GM21381 (cell line): ENCODE results near the gene GPX4.

Source experiments
- ATAC-seq: cut with Tn5 transposase; IDR thresholded peaks from one replicate; pipeline ENCODE4 v1.9.1; 2021; ENCODE audit warnings: mild to moderate bottlenecking, moderate library complexity; ENCODE audit not compliant: unreplicated experiment

Gene GPX4

GRCh38 chr19:1146858-1147780 lies 43.3 kb downstream of the GPX4 start:
- no peak for ATAC-seq

- no peak for ATAC-seq
Measured at GRCh38 chr19:1147934-1148549, 44.2 kb downstream of the GPX4 start.

GRCh38 chr19:1149259-1150045 lies 45.7 kb downstream of the GPX4 start:
- ATAC-seq = no peak

GRCh38 chr19:1150333-1151036 lies 46.7 kb downstream of the GPX4 start:
- ATAC-seq = no peak

- ATAC-seq = no peak
Measured at GRCh38 chr19:1151037-1151724, 47.4 kb downstream of the GPX4 start.

GRCh38 chr19:1151917-1152587 lies 48.3 kb downstream of the GPX4 start:
- ATAC-seq = no peak

- ATAC-seq = no peak
Measured at GRCh38 chr19:1153891-1154730, 50.3 kb downstream of the GPX4 start.

- ATAC-seq = no peak
Measured at GRCh38 chr19:1154731-1155351, 51.0 kb downstream of the GPX4 start.

GRCh38 chr19:1155352-1156304 lies 51.8 kb downstream of the GPX4 start:
- ATAC-seq = no peak
